K562 (cell line): ENCODE results near the gene PRKG1. TPM values are rescaled to one million over a fixed set of nuclear protein-coding genes. Genes with fewer than 3 reads are reported as not detected.

Experiments
- CLOCK ChIP-seq: fragments of 250-450 bp; sonication (Bioruptor Pico); IDR thresholded peaks from 2 replicates; pipeline ENCODE4 v1.4.0; 2020; ENCODE audit warnings: mild to moderate bottlenecking, moderate library complexity, borderline replicate concordance
- CUX1 ChIP-seq: fragments of 200-800 bp; sonication (Bioruptor generic); IDR thresholded peaks from 2 replicates; pipeline ENCODE4 v1.6.1; 2016; ENCODE audit warnings: missing genetic modification characterization, missing compliant biosample characterization
- DPF2 ChIP-seq: fragments of 450-650 bp; IDR thresholded peaks from 2 replicates; pipeline ENCODE4 v1.6.1; 2016
- ELF2 ChIP-seq: fragments of 250-450 bp; sonication (Bioruptor Pico); IDR thresholded peaks from 2 replicates; pipeline ENCODE4 v1.5.0; 2021; ENCODE audit warnings: mild to moderate bottlenecking
- ELF4 ChIP-seq: fragments of 450-650 bp; formaldehyde crosslinking; IDR thresholded peaks from 2 replicates; pipeline ENCODE4 v1.4.0; 2022; ENCODE audit warnings: missing genetic modification characterization
- FOXA3 ChIP-seq, 2 experiments: fragments of 450-650 bp in 1 of 2; sonication (generic) in 1 of 2; formaldehyde crosslinking; IDR thresholded peaks in 1 of 2; conservative IDR thresholded peaks in 1 of 2; 2 replicates each; pipeline versions ENCODE4 v1.4.0 to v1.8.0; 2020 to 2022; ENCODE audit warnings: mild to moderate bottlenecking in 2 of 2, missing genetic modification reagents in 1 of 2
- KLF16 ChIP-seq: IDR thresholded peaks from 2 replicates; pipeline ENCODE4 v1.6.1; 2016; ENCODE audit warnings: antibody characterized with exemption
- NONO ChIP-seq, 2 experiments: fragments of 200-400 bp in 1 of 2; fragments of 450-650 bp in 1 of 2; formaldehyde crosslinking in 1 of 2; IDR thresholded peaks; 2 replicates each; pipeline ENCODE4 v1.6.1; 2017; ENCODE audit warnings: low read depth in 2 of 2, mild to moderate bottlenecking in 2 of 2, moderate library complexity in 2 of 2, low read length in 1 of 2
- PCBP1 ChIP-seq: fragments of 200-400 bp; formaldehyde crosslinking; IDR thresholded peaks from 2 replicates; pipeline ENCODE4 v1.6.1; 2018; ENCODE audit warnings: mild to moderate bottlenecking, low read depth, low read length; ENCODE audit not compliant: poor library complexity, severe bottlenecking
- RBM17 ChIP-seq: fragments of 200-400 bp; formaldehyde crosslinking; IDR thresholded peaks from 2 replicates; pipeline ENCODE4 v1.6.1; 2017; ENCODE audit warnings: low read depth, mild to moderate bottlenecking, low read length, borderline replicate concordance
- SMARCC2 ChIP-seq: fragments of 450-650 bp; IDR thresholded peaks from 2 replicates; pipeline ENCODE4 v1.6.1; 2017; ENCODE audit warnings: antibody characterized with exemption, moderate library complexity, mild to moderate bottlenecking, low read depth
- TARDBP ChIP-seq: fragments of 450-650 bp; IDR thresholded peaks from 2 replicates; pipeline ENCODE4 v1.6.1; 2016
- TCFL5 ChIP-seq: fragments of 250-450 bp; sonication (Bioruptor Pico); conservative IDR thresholded peaks from 2 replicates; pipeline ENCODE4 v1.6.1; 2021; ENCODE audit warnings: mild to moderate bottlenecking, moderate library complexity, matching md5 sums
- TFAP4 ChIP-seq: sonication (generic); formaldehyde crosslinking; IDR thresholded peaks from 2 replicates; pipeline ENCODE4 v1.8.0; 2022; ENCODE audit warnings: missing genetic modification reagents, mild to moderate bottlenecking, moderate library complexity, borderline replicate concordance
- YY1 ChIP-seq, 3 experiments: IDR thresholded peaks; 2 replicates each; pipeline ENCODE4 v1.6.1; 2011; ENCODE audit warnings: low read length in 2 of 3, mild to moderate bottlenecking in 2 of 3, moderate library complexity in 2 of 3, borderline replicate concordance in 1 of 3, control low read depth in 1 of 3, low read depth in 1 of 3; ENCODE audit not compliant: insufficient read depth in 3 of 3, insufficient replicate concordance in 2 of 3, control insufficient read depth in 1 of 3, insufficient read length in 1 of 3; ENCODE audit errors: extremely low read depth in 1 of 3
- ZNF12 ChIP-seq: sonication (generic); formaldehyde crosslinking; IDR thresholded peaks from 2 replicates; pipeline ENCODE4 v1.4.0; 2020; ENCODE audit warnings: mild to moderate bottlenecking, missing genetic modification reagents
- ZNF165 ChIP-seq: fragments of 250-450 bp; sonication (Bioruptor Pico); IDR thresholded peaks from 2 replicates; pipeline ENCODE4 v1.4.0; 2020; ENCODE audit warnings: borderline replicate concordance
- ZNF695 ChIP-seq: fragments of 450-650 bp; formaldehyde crosslinking; IDR thresholded peaks from 2 replicates; pipeline ENCODE4 v1.4.0; 2020; ENCODE audit warnings: mild to moderate bottlenecking, moderate library complexity
- polyA plus RNA-seq, 8 experiments: library from polyadenylated mRNA; depleted of rRNA in 4 of 8; stranded (reverse) in 5 of 8; unstranded in 3 of 8; fragments of >200 nt; fragmentation: Nextera tagmentation in 2 of 8; fragmentation: Illumina TruSeq in 1 of 8; extraction: Ambion mirVana in 2 of 8; extraction: Trizol in 1 of 8; gene quantifications; 2 replicates each; pipeline versions ENCODE4 v1.2.1 to v1.2.3, GENCODE V29; 2011 to 2014; ENCODE audit warnings: inconsistent platforms in 1 of 8, missing spikeins in 1 of 8
- total RNA-seq, 7 experiments: library from RNA; depleted of rRNA in 6 of 7; stranded (reverse); fragments of >200 nt in 6 of 7; fragmentation: Illumina TruSeq in 2 of 7; extraction: Trizol in 2 of 7; gene quantifications; 2 replicates each; pipeline versions ENCODE4 v1.2.1 to v1.2.3, GENCODE V29; 2011 to 2021; ENCODE audit warnings: low replicate concordance in 1 of 7

Gene PRKG1
- total and polyA plus RNA-seq, 9 of the 15 experiments (the other 6 are each of a cell fraction or from before 2014, with no cell fraction given), result 0.22 TPM; not detected in 8

DNA sequence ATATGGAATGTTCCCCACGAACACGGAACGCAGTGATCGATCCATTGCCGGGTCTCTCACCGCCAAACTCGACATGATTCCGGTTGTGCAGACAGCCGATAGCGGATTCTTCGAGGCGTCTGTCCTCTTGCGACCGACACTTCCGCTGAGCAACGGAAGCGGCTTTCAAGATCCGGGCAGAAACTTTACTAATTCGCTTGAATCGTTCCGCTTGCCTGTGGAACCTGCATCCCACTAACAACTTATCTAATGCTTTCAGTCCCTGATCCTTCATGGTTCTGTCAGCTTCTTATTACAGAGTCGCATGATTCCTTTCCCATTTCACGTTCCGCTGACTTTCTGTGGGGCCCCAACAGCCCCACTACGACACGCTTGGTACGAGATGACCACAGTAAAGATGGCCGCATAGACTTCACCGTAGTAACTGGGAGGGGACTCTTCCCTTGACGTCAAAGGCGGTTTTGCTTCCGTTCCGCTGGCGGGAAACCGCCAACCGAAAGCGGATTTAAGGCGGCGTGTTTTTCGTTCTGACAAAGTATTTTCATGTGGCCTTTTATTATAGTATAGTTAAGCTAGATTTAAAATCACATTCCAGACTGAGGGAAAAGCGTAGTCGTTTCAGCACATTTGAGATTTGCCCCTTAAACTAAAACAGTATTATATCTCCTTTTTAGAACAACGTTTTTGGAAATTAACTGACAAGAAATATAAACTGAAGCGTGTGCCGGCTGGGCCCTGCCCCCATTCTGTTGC is 625.4 kb downstream of the PRKG1 start, which contains the start of gene CSTF2T (continued):
- peak; percentile 81; the same call in 1 of the 2 replicates for TF ChIP-seq CUX1 (CRISPR knock-in tag)
- TF ChIP-seq CLOCK, result no peak
- peak; percentile 16; the same call in 1 of the 2 replicates for TF ChIP-seq TARDBP
- TF ChIP-seq YY1 (IDR thresholded peaks at IDR 0.05; ENCODE audit: borderline replicate concordance in 1 of 3, control insufficient read depth in 1 of 3, extremely low read depth in 1 of 3, insufficient read depth in 3 of 3, insufficient read length in 1 of 3, insufficient replicate concordance in 2 of 3, low read depth in 1 of 3, low read length in 2 of 3), result peak; percentile 97 to 98 (median 97)
- no peak for TF ChIP-seq ZNF12 (CRISPR knock-in tag)
- TF ChIP-seq ZNF695 (CRISPR knock-in tag), result no peak
- no peak for TF ChIP-seq RBM17
- TF ChIP-seq FOXA3 (CRISPR knock-in tag; conservative IDR thresholded peaks at IDR 0.05 in 1 of 2, IDR thresholded peaks at IDR 0.05 in 1 of 2), result no peak; a peak in 1 of 4 replicates
- TF ChIP-seq NONO (IDR thresholded peaks at IDR 0.05; ENCODE audit: low read depth in 2 of 2, low read length in 1 of 2), result peak in 1 of 2 experiments; percentile 10; a peak in 1 of 4 replicates
- no peak; the same call in 1 of the 2 replicates for TF ChIP-seq DPF2
- TF ChIP-seq TFAP4 (CRISPR knock-in tag), result peak; percentile 56; the same call in 1 of the 2 replicates
- no peak for TF ChIP-seq PCBP1
- no peak for TF ChIP-seq TCFL5
- TF ChIP-seq ELF4, result peak; percentile 86; the same call in 1 of the 2 replicates
- peak; percentile 76; the same call in 1 of the 2 replicates for TF ChIP-seq ZNF165 (CRISPR knock-in tag)
- no peak for TF ChIP-seq KLF16
- TF ChIP-seq ELF2 (CRISPR knock-in tag), result peak; percentile 74; the same call in 1 of the 2 replicates
- no peak for TF ChIP-seq SMARCC2
